HEK293 (cell line): ENCODE data around the gene PRIMA1.

Source experiments
- CTCF ChIA-PET: fragments of 350-600 bp; formaldehyde crosslinking; extraction: SDS; loops from one replicate; lab custom pipeline; 2021; ENCODE audit warnings: antibody characterized with exemption; lab: Yijun Ruan, JAX
- POLR2A ChIA-PET: fragments of 300-600 bp; formaldehyde crosslinking; extraction: SDS; loops from one replicate; lab custom pipeline; 2020; ENCODE audit warnings: antibody characterized with exemption, inconsistent platforms; lab: Yijun Ruan, JAX
- H3K27ac ChIP-seq: fragments of 200-500 bp; sonication (Bioruptor generic); 2 replicates; pipeline ENCODE4 v1.5.1; 2014; ENCODE audit warnings: low read depth, low read length, control low read depth, inconsistent platforms; ENCODE audit errors: extremely low read depth
- H3K36me3 ChIP-seq, 2 experiments: fragments of 200-500 bp in 1 of 2; sonication (Bioruptor generic) in 1 of 2; 1 replicate in 1 of 2; 2 replicates in 1 of 2; pipeline ENCODE4 v1.5.1; 2014 to 2017; ENCODE audit warnings: inconsistent platforms in 2 of 2, low read length in 2 of 2; ENCODE audit not compliant: control insufficient read depth in 2 of 2, insufficient read depth in 1 of 2
- H3K4me1 ChIP-seq: fragments of 200-500 bp; sonication (Bioruptor generic); 2 replicates; pipeline ENCODE4 v1.5.1; 2014; ENCODE audit warnings: mild to moderate bottlenecking, low read length, inconsistent platforms; ENCODE audit not compliant: control insufficient read depth, insufficient read depth
- H3K4me3 ChIP-seq: 2 replicates; pipeline ENCODE4 v1.5.1; 2011; ENCODE audit warnings: low read depth, mild to moderate bottlenecking, control low read depth, low read length, moderate library complexity
- H3K9me3 ChIP-seq: fragments of 200-500 bp; sonication (Bioruptor generic); 2 replicates; pipeline ENCODE4 v1.5.1; 2014; ENCODE audit warnings: low read depth, low read length, inconsistent platforms; ENCODE audit not compliant: control insufficient read depth, insufficient read depth
- FEZF1 ChIP-seq: fragments of 450-650 bp; formaldehyde crosslinking; IDR thresholded peaks from 2 replicates; pipeline ENCODE4 v1.5.1; 2016; ENCODE audit warnings: missing biosample characterization, missing genetic modification characterization
- GLIS1 ChIP-seq: fragments of 450-650 bp; formaldehyde crosslinking; IDR thresholded peaks from 2 replicates; pipeline ENCODE4 v1.5.1; 2016; ENCODE audit warnings: missing biosample characterization, missing genetic modification characterization
- ZFP37 ChIP-seq: fragments of 450-650 bp; formaldehyde crosslinking; IDR thresholded peaks from 2 replicates; pipeline ENCODE4 v1.5.1; 2016; ENCODE audit warnings: missing biosample characterization, missing genetic modification characterization
- ZIC2 ChIP-seq: fragments of 450-650 bp; formaldehyde crosslinking; IDR thresholded peaks from 2 replicates; pipeline ENCODE4 v1.5.1; 2016; ENCODE audit warnings: missing biosample characterization, missing genetic modification characterization
- ZNF211 ChIP-seq: fragments of 450-650 bp; formaldehyde crosslinking; IDR thresholded peaks from 2 replicates; pipeline ENCODE4 v1.5.1; 2016; ENCODE audit warnings: low read depth, missing biosample characterization, missing genetic modification characterization
- ZNF311 ChIP-seq: fragments of 450-650 bp; formaldehyde crosslinking; IDR thresholded peaks from 2 replicates; pipeline ENCODE4 v1.5.1; 2017; ENCODE audit warnings: missing biosample characterization, missing genetic modification characterization, borderline replicate concordance
- ZNF37A ChIP-seq: fragments of 450-650 bp; IDR thresholded peaks from 2 replicates; pipeline ENCODE4 v1.5.1; 2018; ENCODE audit warnings: missing biosample characterization, missing genetic modification characterization
- ZNF426 ChIP-seq: fragments of 450-650 bp; formaldehyde crosslinking; IDR thresholded peaks from 2 replicates; pipeline ENCODE4 v1.5.1; 2017; ENCODE audit warnings: missing biosample characterization, missing genetic modification characterization, mild to moderate bottlenecking, inconsistent platforms, moderate library complexity
- ZNF473 ChIP-seq: fragments of 450-650 bp; formaldehyde crosslinking; IDR thresholded peaks from 2 replicates; pipeline ENCODE4 v1.5.1; 2017; ENCODE audit warnings: missing biosample characterization, missing genetic modification characterization
- ZNF529 ChIP-seq: fragments of 450-650 bp; formaldehyde crosslinking; IDR thresholded peaks from 2 replicates; pipeline ENCODE4 v1.5.1; 2017; ENCODE audit warnings: missing genetic modification characterization, missing biosample characterization; ENCODE audit not compliant: insufficient replicate concordance
- ZNF596 ChIP-seq: fragments of 450-650 bp; IDR thresholded peaks from 2 replicates; pipeline ENCODE4 v1.5.0; 2018; ENCODE audit warnings: missing biosample characterization, mild to moderate bottlenecking, missing genetic modification characterization, moderate library complexity
- ZNF658 ChIP-seq: fragments of 450-650 bp; formaldehyde crosslinking; IDR thresholded peaks from 2 replicates; pipeline ENCODE4; 2016; ENCODE audit warnings: missing biosample characterization, missing genetic modification characterization
- ZSCAN30 ChIP-seq: fragments of 450-650 bp; IDR thresholded peaks from 2 replicates; pipeline ENCODE4 v1.5.1; 2018; ENCODE audit warnings: missing biosample characterization, mild to moderate bottlenecking, missing genetic modification characterization, moderate library complexity
- TF ChIP-seq, protein P1 (sequence below): fragments of 450-650 bp; formaldehyde crosslinking; IDR thresholded peaks from 2 replicates; pipeline ENCODE4 v1.5.1; 2017; ENCODE audit warnings: missing biosample characterization, missing genetic modification characterization
- TF ChIP-seq, protein P2 (sequence below): fragments of 450-650 bp; formaldehyde crosslinking; IDR thresholded peaks from 2 replicates; pipeline ENCODE4 v1.5.1; 2016; ENCODE audit warnings: missing biosample characterization, missing genetic modification characterization, borderline replicate concordance
- TF ChIP-seq, protein P3 (sequence below): fragments of 450-650 bp; formaldehyde crosslinking; IDR thresholded peaks from 2 replicates; pipeline ENCODE4 v1.5.1; 2016; ENCODE audit warnings: missing biosample characterization, missing genetic modification characterization
- TF ChIP-seq, protein P4 (sequence below): fragments of 450-650 bp; formaldehyde crosslinking; IDR thresholded peaks from 2 replicates; pipeline ENCODE4 v1.5.1; 2016; ENCODE audit warnings: missing biosample characterization, missing genetic modification characterization
- TF ChIP-seq, protein P5 (sequence below): fragments of 450-650 bp; formaldehyde crosslinking; IDR thresholded peaks from 2 replicates; pipeline ENCODE4 v1.5.1; 2016; ENCODE audit warnings: missing biosample characterization, missing genetic modification characterization

Gene PRIMA1

DNA sequence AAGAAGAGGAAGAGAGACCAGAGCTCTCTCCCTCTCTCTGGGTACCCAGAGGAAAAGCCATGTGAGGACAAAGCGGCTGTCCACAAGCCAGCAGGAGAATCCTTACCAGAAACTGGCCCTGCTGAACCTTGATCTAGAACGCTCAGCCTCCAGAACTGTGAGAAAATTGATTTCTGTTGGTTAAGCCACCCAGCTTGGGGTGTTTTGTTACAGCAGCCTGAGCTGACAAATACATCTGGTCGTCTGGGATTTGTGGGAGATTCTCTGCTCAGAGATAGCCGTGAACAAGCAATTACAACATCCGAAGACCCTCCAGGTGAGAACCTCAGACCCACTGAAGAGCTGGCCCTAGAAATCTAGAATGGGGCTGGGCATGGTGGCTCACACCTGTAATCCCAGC is 6.5 kb upstream of the PRIMA1 start:
- TF ChIP-seq ZNF529 (tag by site-specific recombination) (no peak), ZNF473 (no peak)
- POLR2A ChIA-PET: no interaction called here
- Histone ChIP-seq H3K27ac (no peak overlapping the region), H3K9me3 (no peaks in the 10 kb centered on the region), H3K4me1 (no peaks in the 10 kb centered on the region), H3K36me3 (no peaks in the 10 kb centered on the region), H3K4me3 (no peak overlapping the region)
- CTCF ChIA-PET: no interaction called here

DNA sequence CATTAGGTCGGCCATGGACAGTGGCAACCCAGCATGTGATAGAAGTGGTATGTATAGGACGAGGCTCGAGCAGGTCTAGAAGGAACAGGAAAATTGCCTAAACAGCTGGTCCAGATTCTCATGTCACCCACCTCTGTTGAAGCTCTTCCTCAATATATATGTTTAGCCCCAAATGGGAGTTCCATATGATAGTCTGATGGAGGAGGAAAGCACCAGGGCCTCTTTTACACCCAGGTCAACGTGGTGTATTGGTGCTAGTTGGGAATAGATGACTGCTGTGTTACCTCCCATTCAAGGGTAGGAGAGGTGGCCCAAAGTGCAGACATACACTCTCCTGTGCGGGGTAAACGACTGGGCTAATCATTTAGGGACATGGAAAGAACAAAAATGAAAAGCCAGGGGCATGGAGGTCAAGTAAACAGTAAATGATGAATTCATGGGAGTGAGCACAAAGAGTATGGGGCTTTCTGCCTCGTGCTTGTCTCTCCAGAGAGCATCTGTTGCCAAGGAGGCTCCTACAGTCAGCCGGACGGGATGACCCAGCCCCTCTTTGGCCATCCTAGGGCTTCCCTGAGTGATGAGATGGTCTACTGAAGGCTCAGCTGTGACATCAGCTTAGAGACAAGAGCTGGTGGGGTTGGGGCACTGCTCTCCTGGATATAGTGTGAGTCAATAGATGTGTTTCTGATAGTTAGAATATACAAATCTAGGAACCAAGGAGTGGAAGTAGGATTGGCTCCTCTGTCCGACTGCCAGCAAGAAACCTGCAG is 5.5 kb upstream of the PRIMA1 start:
- Histone ChIP-seq H3K9me3 (no peaks in the 10 kb centered on the region), H3K36me3 (no peaks in the 10 kb centered on the region), H3K4me3 (no peak overlapping the region), H3K4me1 (no peaks in the 10 kb centered on the region), H3K27ac (no peak overlapping the region)
- ChIA-PET POLR2A (no interaction called here), CTCF (no interaction called here)
- TF ChIP-seq, protein P1, sequence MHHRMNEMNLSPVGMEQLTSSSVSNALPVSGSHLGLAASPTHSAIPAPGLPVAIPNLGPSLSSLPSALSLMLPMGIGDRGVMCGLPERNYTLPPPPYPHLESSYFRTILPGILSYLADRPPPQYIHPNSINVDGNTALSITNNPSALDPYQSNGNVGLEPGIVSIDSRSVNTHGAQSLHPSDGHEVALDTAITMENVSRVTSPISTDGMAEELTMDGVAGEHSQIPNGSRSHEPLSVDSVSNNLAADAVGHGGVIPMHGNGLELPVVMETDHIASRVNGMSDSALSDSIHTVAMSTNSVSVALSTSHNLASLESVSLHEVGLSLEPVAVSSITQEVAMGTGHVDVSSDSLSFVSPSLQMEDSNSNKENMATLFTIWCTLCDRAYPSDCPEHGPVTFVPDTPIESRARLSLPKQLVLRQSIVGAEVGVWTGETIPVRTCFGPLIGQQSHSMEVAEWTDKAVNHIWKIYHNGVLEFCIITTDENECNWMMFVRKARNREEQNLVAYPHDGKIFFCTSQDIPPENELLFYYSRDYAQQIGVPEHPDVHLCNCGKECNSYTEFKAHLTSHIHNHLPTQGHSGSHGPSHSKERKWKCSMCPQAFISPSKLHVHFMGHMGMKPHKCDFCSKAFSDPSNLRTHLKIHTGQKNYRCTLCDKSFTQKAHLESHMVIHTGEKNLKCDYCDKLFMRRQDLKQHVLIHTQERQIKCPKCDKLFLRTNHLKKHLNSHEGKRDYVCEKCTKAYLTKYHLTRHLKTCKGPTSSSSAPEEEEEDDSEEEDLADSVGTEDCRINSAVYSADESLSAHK (tag by site-specific recombination): no peak
- TF ChIP-seq ZNF37A (tag by site-specific recombination) (no peak), ZFP37 (no peak), GLIS1 (tag by site-specific recombination) (no peak), ZIC2 (tag by site-specific recombination) (no peak), ZNF658 (tag by site-specific recombination) (no peak), ZNF596 (tag by site-specific recombination) (no peak), FEZF1 (no peak), ZNF211 (tag by site-specific recombination) (no peak), ZSCAN30 (tag by site-specific recombination) (no peak), ZNF311 (tag by site-specific recombination) (no peak), ZNF426 (no peak)
- TF ChIP-seq, protein P2, sequence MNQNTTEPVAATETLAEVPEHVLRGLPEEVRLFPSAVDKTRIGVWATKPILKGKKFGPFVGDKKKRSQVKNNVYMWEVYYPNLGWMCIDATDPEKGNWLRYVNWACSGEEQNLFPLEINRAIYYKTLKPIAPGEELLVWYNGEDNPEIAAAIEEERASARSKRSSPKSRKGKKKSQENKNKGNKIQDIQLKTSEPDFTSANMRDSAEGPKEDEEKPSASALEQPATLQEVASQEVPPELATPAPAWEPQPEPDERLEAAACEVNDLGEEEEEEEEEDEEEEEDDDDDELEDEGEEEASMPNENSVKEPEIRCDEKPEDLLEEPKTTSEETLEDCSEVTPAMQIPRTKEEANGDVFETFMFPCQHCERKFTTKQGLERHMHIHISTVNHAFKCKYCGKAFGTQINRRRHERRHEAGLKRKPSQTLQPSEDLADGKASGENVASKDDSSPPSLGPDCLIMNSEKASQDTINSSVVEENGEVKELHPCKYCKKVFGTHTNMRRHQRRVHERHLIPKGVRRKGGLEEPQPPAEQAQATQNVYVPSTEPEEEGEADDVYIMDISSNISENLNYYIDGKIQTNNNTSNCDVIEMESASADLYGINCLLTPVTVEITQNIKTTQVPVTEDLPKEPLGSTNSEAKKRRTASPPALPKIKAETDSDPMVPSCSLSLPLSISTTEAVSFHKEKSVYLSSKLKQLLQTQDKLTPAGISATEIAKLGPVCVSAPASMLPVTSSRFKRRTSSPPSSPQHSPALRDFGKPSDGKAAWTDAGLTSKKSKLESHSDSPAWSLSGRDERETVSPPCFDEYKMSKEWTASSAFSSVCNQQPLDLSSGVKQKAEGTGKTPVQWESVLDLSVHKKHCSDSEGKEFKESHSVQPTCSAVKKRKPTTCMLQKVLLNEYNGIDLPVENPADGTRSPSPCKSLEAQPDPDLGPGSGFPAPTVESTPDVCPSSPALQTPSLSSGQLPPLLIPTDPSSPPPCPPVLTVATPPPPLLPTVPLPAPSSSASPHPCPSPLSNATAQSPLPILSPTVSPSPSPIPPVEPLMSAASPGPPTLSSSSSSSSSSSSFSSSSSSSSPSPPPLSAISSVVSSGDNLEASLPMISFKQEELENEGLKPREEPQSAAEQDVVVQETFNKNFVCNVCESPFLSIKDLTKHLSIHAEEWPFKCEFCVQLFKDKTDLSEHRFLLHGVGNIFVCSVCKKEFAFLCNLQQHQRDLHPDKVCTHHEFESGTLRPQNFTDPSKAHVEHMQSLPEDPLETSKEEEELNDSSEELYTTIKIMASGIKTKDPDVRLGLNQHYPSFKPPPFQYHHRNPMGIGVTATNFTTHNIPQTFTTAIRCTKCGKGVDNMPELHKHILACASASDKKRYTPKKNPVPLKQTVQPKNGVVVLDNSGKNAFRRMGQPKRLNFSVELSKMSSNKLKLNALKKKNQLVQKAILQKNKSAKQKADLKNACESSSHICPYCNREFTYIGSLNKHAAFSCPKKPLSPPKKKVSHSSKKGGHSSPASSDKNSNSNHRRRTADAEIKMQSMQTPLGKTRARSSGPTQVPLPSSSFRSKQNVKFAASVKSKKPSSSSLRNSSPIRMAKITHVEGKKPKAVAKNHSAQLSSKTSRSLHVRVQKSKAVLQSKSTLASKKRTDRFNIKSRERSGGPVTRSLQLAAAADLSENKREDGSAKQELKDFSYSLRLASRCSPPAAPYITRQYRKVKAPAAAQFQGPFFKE (tag by site-specific recombination): no peak
- TF ChIP-seq, protein P3, sequence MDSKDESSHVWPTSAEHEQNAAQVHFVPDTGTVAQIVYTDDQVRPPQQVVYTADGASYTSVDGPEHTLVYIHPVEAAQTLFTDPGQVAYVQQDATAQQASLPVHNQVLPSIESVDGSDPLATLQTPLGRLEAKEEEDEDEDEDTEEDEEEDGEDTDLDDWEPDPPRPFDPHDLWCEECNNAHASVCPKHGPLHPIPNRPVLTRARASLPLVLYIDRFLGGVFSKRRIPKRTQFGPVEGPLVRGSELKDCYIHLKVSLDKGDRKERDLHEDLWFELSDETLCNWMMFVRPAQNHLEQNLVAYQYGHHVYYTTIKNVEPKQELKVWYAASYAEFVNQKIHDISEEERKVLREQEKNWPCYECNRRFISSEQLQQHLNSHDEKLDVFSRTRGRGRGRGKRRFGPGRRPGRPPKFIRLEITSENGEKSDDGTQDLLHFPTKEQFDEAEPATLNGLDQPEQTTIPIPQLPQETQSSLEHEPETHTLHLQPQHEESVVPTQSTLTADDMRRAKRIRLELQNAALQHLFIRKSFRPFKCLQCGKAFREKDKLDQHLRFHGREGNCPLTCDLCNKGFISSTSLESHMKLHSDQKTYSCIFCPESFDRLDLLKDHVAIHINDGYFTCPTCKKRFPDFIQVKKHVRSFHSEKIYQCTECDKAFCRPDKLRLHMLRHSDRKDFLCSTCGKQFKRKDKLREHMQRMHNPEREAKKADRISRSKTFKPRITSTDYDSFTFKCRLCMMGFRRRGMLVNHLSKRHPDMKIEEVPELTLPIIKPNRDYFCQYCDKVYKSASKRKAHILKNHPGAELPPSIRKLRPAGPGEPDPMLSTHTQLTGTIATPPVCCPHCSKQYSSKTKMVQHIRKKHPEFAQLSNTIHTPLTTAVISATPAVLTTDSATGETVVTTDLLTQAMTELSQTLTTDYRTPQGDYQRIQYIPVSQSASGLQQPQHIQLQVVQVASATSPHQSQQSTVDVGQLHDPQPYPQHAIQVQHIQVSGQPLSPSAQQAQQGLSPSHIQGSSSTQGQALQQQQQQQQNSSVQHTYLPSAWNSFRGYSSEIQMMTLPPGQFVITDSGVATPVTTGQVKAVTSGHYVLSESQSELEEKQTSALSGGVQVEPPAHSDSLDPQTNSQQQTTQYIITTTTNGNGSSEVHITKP: no peak
- TF ChIP-seq, protein P4, sequence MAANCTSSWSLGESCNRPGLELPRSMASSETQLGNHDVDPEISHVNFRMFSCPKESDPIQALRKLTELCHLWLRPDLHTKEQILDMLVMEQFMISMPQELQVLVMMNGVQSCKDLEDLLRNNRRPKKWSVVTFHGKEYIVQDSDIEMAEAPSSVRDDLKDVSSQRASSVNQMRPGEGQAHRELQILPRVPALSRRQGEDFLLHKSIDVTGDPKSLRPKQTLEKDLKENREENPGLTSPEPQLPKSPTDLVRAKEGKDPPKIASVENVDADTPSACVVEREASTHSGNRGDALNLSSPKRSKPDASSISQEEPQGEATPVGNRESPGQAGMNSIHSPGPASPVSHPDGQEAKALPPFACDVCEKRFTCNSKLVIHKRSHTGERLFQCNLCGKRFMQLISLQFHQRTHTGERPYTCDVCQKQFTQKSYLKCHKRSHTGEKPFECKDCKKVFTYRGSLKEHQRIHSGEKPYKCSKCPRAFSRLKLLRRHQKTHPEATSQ: no peak
- TF ChIP-seq, protein P5, sequence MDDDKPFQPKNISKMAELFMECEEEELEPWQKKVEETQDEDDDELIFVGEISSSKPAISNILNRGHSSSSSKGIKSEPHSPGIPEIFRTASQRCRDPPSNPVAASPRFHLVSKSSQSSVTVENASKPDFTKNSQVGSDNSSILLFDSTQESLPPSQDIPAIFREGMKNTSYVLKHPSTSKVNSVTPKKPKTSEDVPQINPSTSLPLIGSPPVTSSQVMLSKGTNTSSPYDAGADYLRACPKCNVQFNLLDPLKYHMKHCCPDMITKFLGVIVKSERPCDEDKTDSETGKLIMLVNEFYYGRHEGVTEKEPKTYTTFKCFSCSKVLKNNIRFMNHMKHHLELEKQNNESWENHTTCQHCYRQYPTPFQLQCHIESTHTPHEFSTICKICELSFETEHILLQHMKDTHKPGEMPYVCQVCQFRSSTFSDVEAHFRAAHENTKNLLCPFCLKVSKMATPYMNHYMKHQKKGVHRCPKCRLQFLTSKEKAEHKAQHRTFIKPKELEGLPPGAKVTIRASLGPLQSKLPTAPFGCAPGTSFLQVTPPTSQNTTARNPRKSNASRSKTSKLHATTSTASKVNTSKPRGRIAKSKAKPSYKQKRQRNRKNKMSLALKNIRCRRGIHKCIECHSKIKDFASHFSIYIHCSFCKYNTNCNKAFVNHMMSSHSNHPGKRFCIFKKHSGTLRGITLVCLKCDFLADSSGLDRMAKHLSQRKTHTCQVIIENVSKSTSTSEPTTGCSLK: no peak
